Right atrium auricular region (tissue), 2 donors: ENCODE measurements around the gene ZNF146. TPM values are rescaled to one million over a fixed set of nuclear protein-coding genes. Genes with fewer than 3 reads are reported as not detected.
"Not testable (repeated sequence)": the region's sequence is repeated elsewhere in the genome, so short reads cannot be mapped to it uniquely, and the experiment has no call there.

Source experiments
- DNase-seq: peaks from one replicate; pipeline ENCODE4 v3.0.0-alpha.2; 2019; ENCODE audit warnings: low spot score
- H3K27ac ChIP-seq, 2 donors: fragments of 200-600 bp; sonication (generic); 1 replicate in 1 of 2; 2 replicates in 1 of 2; pipeline ENCODE4 v1.5.1; 2016 to 2019
- H3K27me3 ChIP-seq, 2 donors: fragments of 200-600 bp; sonication (generic); one replicate each; pipeline versions ENCODE4 v1.5.1 to v1.6.0; 2017 to 2019
- H3K36me3 ChIP-seq: fragments of 200-600 bp; sonication (generic); one replicate; pipeline ENCODE4 v1.5.1; 2016
- H3K4me1 ChIP-seq, 2 donors: fragments of 200-600 bp; sonication (generic); one replicate each; pipeline versions ENCODE4 v1.5.1 to v1.6.0; 2017 to 2019
- H3K4me3 ChIP-seq, 2 donors: fragments of 200-600 bp; sonication (generic); 1 replicate in 1 of 2; 2 replicates in 1 of 2; pipeline ENCODE4 v1.5.1; 2017 to 2019; ENCODE audit warnings: mild to moderate bottlenecking in 1 of 2, moderate library complexity in 1 of 2
- H3K9me3 ChIP-seq, 2 donors: fragments of 200-600 bp; sonication (generic); one replicate each; pipeline ENCODE4 v1.5.1; 2019
- total RNA-seq, 2 donors: library from RNA; depleted of rRNA; stranded (reverse); fragments of >200 nt; gene quantifications; one replicate each; pipeline ENCODE4 v1.1.0, GENCODE V29; 2016
- TF ChIP-seq, protein P1 (sequence below), 2 donors: fragments of 200-600 bp; sonication (generic); IDR thresholded peaks; one replicate each; pipeline ENCODE4 v1.5.1; 2019; ENCODE audit warnings: antibody characterized with exemption in 2 of 2

Gene ZNF146
- total RNA-seq, 2 donors from 2014 or later, result 46.2 to 48.0 TPM

DNA sequence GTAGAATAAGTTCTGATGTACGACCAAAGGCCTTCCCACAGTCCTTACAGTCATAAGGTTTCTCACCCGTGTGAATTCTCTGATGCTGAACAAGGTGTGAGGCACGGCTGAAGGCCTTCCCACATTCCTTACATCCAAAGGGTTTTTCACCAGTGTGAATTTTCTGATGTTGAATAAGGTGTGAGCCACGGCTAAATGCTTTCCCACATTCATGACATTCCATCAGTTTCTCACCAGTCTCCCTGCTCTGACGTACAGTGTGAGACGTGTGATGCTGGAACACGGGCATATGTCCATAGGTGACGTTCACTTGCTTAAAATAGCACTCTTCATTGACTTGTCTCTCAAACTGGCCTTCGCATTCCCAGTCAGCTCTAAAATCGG, 31.7 kb upstream of the ZNF146 start:
- TF ChIP-seq, protein P1, sequence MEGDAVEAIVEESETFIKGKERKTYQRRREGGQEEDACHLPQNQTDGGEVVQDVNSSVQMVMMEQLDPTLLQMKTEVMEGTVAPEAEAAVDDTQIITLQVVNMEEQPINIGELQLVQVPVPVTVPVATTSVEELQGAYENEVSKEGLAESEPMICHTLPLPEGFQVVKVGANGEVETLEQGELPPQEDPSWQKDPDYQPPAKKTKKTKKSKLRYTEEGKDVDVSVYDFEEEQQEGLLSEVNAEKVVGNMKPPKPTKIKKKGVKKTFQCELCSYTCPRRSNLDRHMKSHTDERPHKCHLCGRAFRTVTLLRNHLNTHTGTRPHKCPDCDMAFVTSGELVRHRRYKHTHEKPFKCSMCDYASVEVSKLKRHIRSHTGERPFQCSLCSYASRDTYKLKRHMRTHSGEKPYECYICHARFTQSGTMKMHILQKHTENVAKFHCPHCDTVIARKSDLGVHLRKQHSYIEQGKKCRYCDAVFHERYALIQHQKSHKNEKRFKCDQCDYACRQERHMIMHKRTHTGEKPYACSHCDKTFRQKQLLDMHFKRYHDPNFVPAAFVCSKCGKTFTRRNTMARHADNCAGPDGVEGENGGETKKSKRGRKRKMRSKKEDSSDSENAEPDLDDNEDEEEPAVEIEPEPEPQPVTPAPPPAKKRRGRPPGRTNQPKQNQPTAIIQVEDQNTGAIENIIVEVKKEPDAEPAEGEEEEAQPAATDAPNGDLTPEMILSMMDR (IDR thresholded peaks at IDR 0.05), result no peak
- Histone ChIP-seq H3K27me3 (no peaks in the 10 kb centered on the region), H3K4me1 (no peaks in the 10 kb centered on the region), H3K27ac (peak overlapping the region; percentile 13 to 69), H3K9me3 (no peaks in the 10 kb centered on the region), H3K4me3 (no peak overlapping the region), H3K36me3 (no peaks in the 10 kb centered on the region)
- no peak for DNase-seq

GRCh38 chr19:36186722-36187121, 28.2 kb upstream of the ZNF146 start:
- not testable (repeated sequence) for H3K4me3 ChIP-seq, H3K27me3 ChIP-seq, H3K36me3 ChIP-seq, DNase-seq, H3K9me3 ChIP-seq, H3K4me1 ChIP-seq, H3K27ac ChIP-seq

DNA sequence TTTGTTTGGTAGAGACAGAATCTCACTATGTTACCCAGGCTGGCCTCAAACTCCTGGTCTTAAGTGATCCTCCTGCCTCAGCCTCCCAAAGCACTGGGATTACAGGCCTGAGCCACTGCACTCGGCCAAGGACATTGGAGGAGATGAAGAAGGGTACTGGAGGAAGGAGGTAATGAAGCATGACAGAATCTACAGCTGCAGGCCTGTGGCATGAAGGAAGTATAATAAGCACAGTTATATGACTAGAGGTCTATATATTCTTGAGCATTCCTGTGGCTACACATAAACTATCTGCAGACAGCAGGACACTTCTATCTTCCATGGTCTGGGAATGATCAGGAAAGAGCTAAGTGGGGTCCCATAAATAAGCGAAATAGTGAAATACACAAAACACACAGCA, 18.7 kb upstream of the ZNF146 start:
- H3K9me3 ChIP-seq, result no peaks in the 10 kb centered on the region
- DNase-seq, result no peak
- TF ChIP-seq, protein P1 (IDR thresholded peaks at IDR 0.05), result no peak
- H3K27ac ChIP-seq, result no peak overlapping the region
- no peaks in the 10 kb centered on the region for H3K27me3 ChIP-seq
- H3K4me3 ChIP-seq, result no peak overlapping the region
- peaks cover 17% of the 10 kb centered on the region for H3K36me3 ChIP-seq
- H3K4me1 ChIP-seq, result no peaks in the 10 kb centered on the region

DNA sequence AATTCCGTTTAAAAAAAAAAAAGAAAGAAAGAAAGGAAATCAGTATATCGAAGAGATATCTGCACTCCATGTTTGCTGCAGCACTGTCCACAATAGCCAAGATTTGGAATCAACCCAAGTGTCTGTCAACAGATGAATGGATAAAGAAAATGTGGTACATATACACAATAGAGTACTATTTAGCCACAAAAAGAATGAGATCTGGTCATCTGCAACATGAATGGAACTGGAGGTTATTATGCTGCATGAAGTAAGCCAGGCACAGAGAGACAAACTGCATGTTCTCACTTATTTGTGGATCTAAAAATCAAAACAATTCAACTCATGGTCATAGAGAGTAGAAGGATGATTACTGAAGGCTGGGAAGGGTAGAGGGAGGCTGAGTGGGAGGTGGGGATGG, 16.8 kb upstream of the ZNF146 start:
- Histone ChIP-seq H3K9me3 (no peaks in the 10 kb centered on the region), H3K27ac (no peak overlapping the region), H3K36me3 (peaks cover 17% of the 10 kb centered on the region), H3K27me3 (no peaks in the 10 kb centered on the region), H3K4me3 (no peak overlapping the region), H3K4me1 (no peaks in the 10 kb centered on the region)
- TF ChIP-seq, protein P1 (IDR thresholded peaks at IDR 0.05), result no peak
- no peak for DNase-seq

GRCh38 chr19:36201684-36202083, 13.2 kb upstream of the ZNF146 start:
- TF ChIP-seq, protein P1 (IDR thresholded peaks at IDR 0.05), result no peak
- H3K4me3 ChIP-seq, result no peak overlapping the region
- no peak overlapping the region for H3K27ac ChIP-seq
- no peaks in the 10 kb centered on the region for H3K9me3 ChIP-seq
- DNase-seq, result no peak
- no peaks in the 10 kb centered on the region for H3K27me3 ChIP-seq
- no peaks in the 10 kb centered on the region for H3K36me3 ChIP-seq
- no peaks in the 10 kb centered on the region for H3K4me1 ChIP-seq

DNA sequence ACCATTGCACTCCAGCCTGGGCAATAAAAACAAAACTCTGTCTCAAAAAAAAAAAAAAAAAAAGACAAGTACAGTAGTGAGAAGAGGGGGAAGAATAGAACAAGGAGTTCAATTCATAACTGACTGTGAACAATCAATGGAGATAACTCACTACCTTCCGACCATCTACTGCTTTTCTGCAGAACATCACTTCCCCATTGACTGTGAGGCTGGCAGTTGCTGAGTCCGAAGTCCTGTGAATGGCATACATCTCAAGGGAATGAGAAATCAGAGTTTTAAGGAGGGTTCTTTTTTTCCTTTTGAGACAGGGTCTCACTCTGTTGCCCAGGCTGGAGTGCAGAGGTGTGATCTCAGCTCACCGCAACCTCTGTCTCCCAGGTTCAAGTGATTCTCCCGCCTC, 11.6 kb upstream of the ZNF146 start:
- Histone ChIP-seq H3K27ac (no peak overlapping the region), H3K27me3 (no peaks in the 10 kb centered on the region), H3K9me3 (no peaks in the 10 kb centered on the region), H3K36me3 (no peaks in the 10 kb centered on the region), H3K4me1 (no peaks in the 10 kb centered on the region), H3K4me3 (no peak overlapping the region)
- no peak for DNase-seq
- TF ChIP-seq, protein P1 (IDR thresholded peaks at IDR 0.05), result no peak
